ENCODE results near the gene EIF4G3.

Gene EIF4G3

DNA sequence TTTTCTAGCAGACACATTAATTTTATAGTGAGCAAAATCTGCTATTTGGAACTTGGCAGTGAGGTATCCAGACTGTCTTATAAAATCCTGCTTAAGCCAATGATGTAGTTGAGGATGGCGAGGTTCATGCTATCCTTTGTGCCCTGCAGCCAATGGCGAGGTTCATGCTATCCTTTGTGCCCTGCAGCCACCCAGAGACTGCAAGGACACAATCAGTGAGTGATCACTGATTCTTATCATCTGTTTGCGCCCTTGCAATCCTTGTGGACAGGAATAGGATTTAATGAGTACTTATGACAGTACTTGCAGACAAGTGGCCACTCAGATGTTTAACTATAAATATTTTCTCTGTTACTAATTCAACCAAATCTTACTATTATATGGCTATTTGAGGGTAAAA lies 112.6 kb downstream of the EIF4G3 start:
- Histone ChIP-seq H4K20me1 (ENCODE audit: low read depth, low read length) (no peaks in the 10 kb centered on the region), H2AFZ (ENCODE audit: low read depth, low read length, severe bottlenecking) (no peak overlapping the region), H3F3A (ENCODE audit: insufficient read depth) (peaks cover 8% of the 10 kb centered on the region; the same call in 1 of the 2 replicates), H3K79me2 (ENCODE audit: insufficient read depth, low read length) (peaks cover 21% of the 10 kb centered on the region), H3K9me2 (replicated peaks; ENCODE audit: insufficient read depth, low read length) (no peaks in the 10 kb centered on the region), H3K27me3 (ENCODE audit: low read length) (no peaks in the 10 kb centered on the region), H3K36me3 (ENCODE audit: low read length) (0 out of 2 replicates have a peak, but pooled peaks cover 3% of the 10 kb centered on the region), H3K9me3 (ENCODE audit: insufficient read depth, low read length) (no peaks in the 10 kb centered on the region), H3K9ac (ENCODE audit: low read length) (no peak overlapping the region), H3K27ac (ENCODE audit: low read depth, low read length) (no peak overlapping the region), H3K4me3 (ENCODE audit: insufficient read depth, low read length, poor library complexity, severe bottlenecking) (no peak overlapping the region), H3K4me2 (ENCODE audit: low read depth, low read length, poor library complexity, severe bottlenecking) (no peak overlapping the region)
- TF ChIP-seq, protein P1, sequence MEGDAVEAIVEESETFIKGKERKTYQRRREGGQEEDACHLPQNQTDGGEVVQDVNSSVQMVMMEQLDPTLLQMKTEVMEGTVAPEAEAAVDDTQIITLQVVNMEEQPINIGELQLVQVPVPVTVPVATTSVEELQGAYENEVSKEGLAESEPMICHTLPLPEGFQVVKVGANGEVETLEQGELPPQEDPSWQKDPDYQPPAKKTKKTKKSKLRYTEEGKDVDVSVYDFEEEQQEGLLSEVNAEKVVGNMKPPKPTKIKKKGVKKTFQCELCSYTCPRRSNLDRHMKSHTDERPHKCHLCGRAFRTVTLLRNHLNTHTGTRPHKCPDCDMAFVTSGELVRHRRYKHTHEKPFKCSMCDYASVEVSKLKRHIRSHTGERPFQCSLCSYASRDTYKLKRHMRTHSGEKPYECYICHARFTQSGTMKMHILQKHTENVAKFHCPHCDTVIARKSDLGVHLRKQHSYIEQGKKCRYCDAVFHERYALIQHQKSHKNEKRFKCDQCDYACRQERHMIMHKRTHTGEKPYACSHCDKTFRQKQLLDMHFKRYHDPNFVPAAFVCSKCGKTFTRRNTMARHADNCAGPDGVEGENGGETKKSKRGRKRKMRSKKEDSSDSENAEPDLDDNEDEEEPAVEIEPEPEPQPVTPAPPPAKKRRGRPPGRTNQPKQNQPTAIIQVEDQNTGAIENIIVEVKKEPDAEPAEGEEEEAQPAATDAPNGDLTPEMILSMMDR (IDR thresholded peaks at IDR 0.05; ENCODE audit: insufficient read depth, low read length, poor library complexity, severe bottlenecking) = no peak
- no peak for TF ChIP-seq EZH2phosphoT487 (conservative IDR thresholded peaks at IDR 0.05; ENCODE audit: low read length)

DNA sequence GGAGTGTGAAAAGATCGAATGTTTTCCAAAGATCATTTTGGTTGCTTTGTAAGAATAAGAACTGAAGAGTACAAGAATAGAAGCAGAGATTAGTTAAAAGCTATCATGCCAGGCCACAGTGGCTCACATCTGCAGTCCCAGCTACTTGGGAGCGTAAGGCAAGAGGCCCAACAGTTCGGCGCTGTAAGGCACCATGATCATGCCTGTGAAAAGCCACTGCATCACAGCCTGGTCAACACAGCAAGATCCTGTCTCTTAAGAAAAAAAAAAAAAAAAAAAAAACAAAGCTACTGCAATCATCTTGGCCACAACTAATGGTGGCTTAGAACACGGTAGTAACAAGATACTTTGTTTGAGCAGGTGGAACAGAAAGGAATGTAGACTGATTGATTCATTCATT lies 116.2 kb downstream of the EIF4G3 start:
- no peaks in the 10 kb centered on the region for H3K9me2 ChIP-seq (replicated peaks; ENCODE audit: insufficient read depth, low read length)
- H3K4me3 ChIP-seq (ENCODE audit: insufficient read depth, low read length, poor library complexity, severe bottlenecking) = no peak overlapping the region
- H3K4me2 ChIP-seq (ENCODE audit: low read depth, low read length, poor library complexity, severe bottlenecking) = no peak overlapping the region
- no peaks in the 10 kb centered on the region for H3K27me3 ChIP-seq (ENCODE audit: low read length)
- no peaks in the 10 kb centered on the region for H3K9me3 ChIP-seq (ENCODE audit: insufficient read depth, low read length)
- H3K27ac ChIP-seq (ENCODE audit: low read depth, low read length) = no peak overlapping the region
- peaks cover 8% of the 10 kb centered on the region; the same call in 1 of the 2 replicates for H3F3A ChIP-seq (ENCODE audit: insufficient read depth)
- no peak overlapping the region for H3K9ac ChIP-seq (ENCODE audit: low read length)
- H3K36me3 ChIP-seq (ENCODE audit: low read length) = no peaks in the 10 kb centered on the region
- H4K20me1 ChIP-seq (ENCODE audit: low read depth, low read length) = peaks cover 5% of the 10 kb centered on the region; the same call in 1 of the 2 replicates
- TF ChIP-seq EZH2phosphoT487 (conservative IDR thresholded peaks at IDR 0.05; ENCODE audit: low read length) = no peak
- TF ChIP-seq, protein P1 (IDR thresholded peaks at IDR 0.05; ENCODE audit: insufficient read depth, low read length, poor library complexity, severe bottlenecking) = no peak
- no peak overlapping the region for H2AFZ ChIP-seq (ENCODE audit: low read depth, low read length, severe bottlenecking)
- H3K79me2 ChIP-seq (ENCODE audit: insufficient read depth, low read length) = peaks cover 32% of the 10 kb centered on the region

DNA sequence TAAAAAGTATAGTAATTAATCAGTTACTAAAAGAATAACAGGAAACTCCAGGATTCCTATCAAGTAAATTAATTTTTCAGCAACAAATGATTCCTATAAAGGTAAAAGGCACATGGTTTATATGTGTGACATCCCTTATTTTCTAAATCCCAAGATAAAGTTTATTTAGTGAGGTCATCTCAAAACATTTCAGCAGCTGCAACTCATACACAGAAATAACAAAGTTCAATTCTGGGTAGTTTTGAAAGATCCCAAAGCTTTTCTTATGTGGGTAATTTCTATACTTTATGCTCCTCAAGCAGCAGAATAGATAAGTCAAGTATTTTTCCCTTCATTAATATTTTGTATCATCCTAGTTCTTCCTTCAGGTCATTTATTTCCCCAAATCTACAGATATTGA lies 117.7 kb downstream of the EIF4G3 start:
- Histone ChIP-seq H3K4me2 (ENCODE audit: low read depth, low read length, poor library complexity, severe bottlenecking) (no peak overlapping the region), H3K36me3 (ENCODE audit: low read length) (no peaks in the 10 kb centered on the region), H3K79me2 (ENCODE audit: insufficient read depth, low read length) (peaks cover 37% of the 10 kb centered on the region), H3K27ac (ENCODE audit: low read depth, low read length) (no peak overlapping the region), H3K4me3 (ENCODE audit: insufficient read depth, low read length, poor library complexity, severe bottlenecking) (no peak overlapping the region), H3K9me3 (ENCODE audit: insufficient read depth, low read length) (no peaks in the 10 kb centered on the region), H3F3A (ENCODE audit: insufficient read depth) (peaks cover 8% of the 10 kb centered on the region; the same call in 1 of the 2 replicates), H3K9ac (ENCODE audit: low read length) (no peak overlapping the region), H3K9me2 (replicated peaks; ENCODE audit: insufficient read depth, low read length) (no peaks in the 10 kb centered on the region), H4K20me1 (ENCODE audit: low read depth, low read length) (peaks cover 5% of the 10 kb centered on the region; the same call in 1 of the 2 replicates), H3K27me3 (ENCODE audit: low read length) (no peaks in the 10 kb centered on the region), H2AFZ (ENCODE audit: low read depth, low read length, severe bottlenecking) (no peak overlapping the region)
- TF ChIP-seq, protein P1 (IDR thresholded peaks at IDR 0.05; ENCODE audit: insufficient read depth, low read length, poor library complexity, severe bottlenecking) = no peak
- TF ChIP-seq EZH2phosphoT487 (conservative IDR thresholded peaks at IDR 0.05; ENCODE audit: low read length) = no peak
